Nephron (organoid): Measurements from ENCODE around the gene CA4.

Experiments
- H3K27ac Mint-ChIP-seq, 3 experiments: 2 replicates each; pipeline ENCODE4 v1.8.0; 2020; ENCODE audit warnings: mixed read lengths in 3 of 3, mild to moderate bottlenecking in 2 of 3, moderate library complexity in 1 of 3
- H3K27me3 Mint-ChIP-seq: 2 replicates; pipeline ENCODE4 v1.8.0; 2021; ENCODE audit warnings: low read depth, mild to moderate bottlenecking, moderate library complexity, mixed read lengths
- H3K36me3 Mint-ChIP-seq: 2 replicates; pipeline ENCODE4 v1.8.0; 2020; ENCODE audit warnings: low read depth, mixed read lengths
- H3K4me1 Mint-ChIP-seq: 2 replicates; pipeline ENCODE4 v1.8.0; 2020; ENCODE audit warnings: mixed read lengths
- H3K4me3 Mint-ChIP-seq, 3 experiments: 2 replicates each; pipeline ENCODE4 v1.8.0; 2020; ENCODE audit warnings: mild to moderate bottlenecking in 3 of 3, mixed read lengths in 3 of 3, moderate library complexity in 2 of 3
- H3K9me3 Mint-ChIP-seq: 2 replicates; pipeline ENCODE4 v1.8.0; 2020; ENCODE audit warnings: mixed read lengths
- TF ChIP-seq, protein P1 (sequence below), 3 experiments: fragments of 200-600 bp; sonication (generic); IDR thresholded peaks; one replicate each; pipeline ENCODE4 v1.5.0; 2021; ENCODE audit warnings: antibody characterized with exemption in 3 of 3; ENCODE audit not compliant: unreplicated experiment in 3 of 3

CA4 gene

GRCh38 chr17:60139438-60140285, 10.1 kb upstream of the CA4 start:
- Mint-ChIP-seq H3K27ac (no peak overlapping the region), H3K9me3 (no peaks in the 10 kb centered on the region), H3K27me3 (peaks cover 97% of the 10 kb centered on the region), H3K4me1 (peaks cover 26% of the 10 kb centered on the region), H3K4me3 (peak overlapping the region; percentile 25 to 61 (median 54)), H3K36me3 (no peaks in the 10 kb centered on the region)
- TF ChIP-seq, protein P1, sequence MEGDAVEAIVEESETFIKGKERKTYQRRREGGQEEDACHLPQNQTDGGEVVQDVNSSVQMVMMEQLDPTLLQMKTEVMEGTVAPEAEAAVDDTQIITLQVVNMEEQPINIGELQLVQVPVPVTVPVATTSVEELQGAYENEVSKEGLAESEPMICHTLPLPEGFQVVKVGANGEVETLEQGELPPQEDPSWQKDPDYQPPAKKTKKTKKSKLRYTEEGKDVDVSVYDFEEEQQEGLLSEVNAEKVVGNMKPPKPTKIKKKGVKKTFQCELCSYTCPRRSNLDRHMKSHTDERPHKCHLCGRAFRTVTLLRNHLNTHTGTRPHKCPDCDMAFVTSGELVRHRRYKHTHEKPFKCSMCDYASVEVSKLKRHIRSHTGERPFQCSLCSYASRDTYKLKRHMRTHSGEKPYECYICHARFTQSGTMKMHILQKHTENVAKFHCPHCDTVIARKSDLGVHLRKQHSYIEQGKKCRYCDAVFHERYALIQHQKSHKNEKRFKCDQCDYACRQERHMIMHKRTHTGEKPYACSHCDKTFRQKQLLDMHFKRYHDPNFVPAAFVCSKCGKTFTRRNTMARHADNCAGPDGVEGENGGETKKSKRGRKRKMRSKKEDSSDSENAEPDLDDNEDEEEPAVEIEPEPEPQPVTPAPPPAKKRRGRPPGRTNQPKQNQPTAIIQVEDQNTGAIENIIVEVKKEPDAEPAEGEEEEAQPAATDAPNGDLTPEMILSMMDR (IDR thresholded peaks at IDR 0.05; ENCODE audit: unreplicated experiment in 3 of 3): peak; percentile 56 to 74 (median 60)

DNA sequence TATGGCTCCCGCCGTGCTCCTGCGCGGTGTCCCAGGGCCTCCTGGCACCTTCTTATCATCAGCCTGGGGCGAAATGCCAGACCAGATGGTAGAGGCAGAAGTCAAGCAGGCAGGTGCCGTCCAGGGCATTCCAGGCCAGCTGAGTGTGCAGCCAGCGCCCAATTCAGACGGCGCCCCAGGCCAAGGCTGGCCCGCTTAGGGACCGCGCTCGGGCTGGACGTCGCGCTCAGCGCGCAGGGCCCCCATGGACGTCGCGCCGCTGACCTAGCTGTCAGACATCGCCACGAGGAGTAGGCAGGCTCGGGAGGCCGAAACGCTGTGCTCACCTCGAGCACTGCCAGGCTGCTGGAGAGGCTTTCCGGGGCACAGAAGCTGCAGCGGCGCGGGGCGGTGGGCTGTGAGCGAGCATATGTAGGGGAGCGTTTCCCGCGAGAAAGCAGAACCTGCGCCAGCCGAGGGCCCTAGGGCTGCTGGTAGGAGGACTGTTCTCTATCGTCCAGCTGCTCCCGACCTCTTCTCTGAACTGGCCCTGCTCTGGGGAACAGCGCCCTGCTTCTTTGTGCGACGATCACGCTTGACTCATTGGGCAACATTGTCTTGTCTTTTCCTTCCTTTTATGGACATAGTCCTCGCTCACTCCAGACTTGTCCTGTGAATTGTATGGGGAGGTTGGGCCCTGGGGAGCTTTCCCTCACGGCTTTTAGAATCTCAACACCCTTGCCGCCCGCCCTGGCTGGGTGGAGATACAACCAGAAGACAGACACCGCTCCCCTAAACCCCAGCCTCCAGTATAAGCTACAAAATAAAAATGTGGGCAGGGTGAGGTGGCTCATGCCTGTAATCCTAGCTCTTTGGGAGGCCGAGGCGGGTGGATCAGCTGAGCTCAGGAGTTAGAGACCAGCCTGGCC, 8.4 kb upstream of the CA4 start:
- Mint-ChIP-seq H3K27me3 (peaks cover 100% of the 10 kb centered on the region), H3K4me3 (peak overlapping the region in 2 of 3 experiments; percentile 23 to 59), H3K27ac (no peak overlapping the region), H3K9me3 (no peaks in the 10 kb centered on the region), H3K4me1 (peaks cover 13% of the 10 kb centered on the region), H3K36me3 (no peaks in the 10 kb centered on the region)
- TF ChIP-seq, protein P1 (IDR thresholded peaks at IDR 0.05; ENCODE audit: unreplicated experiment in 3 of 3): no peak

GRCh38 chr17:60142872-60143499, 6.8 kb upstream of the CA4 start:
- Mint-ChIP-seq H3K4me3 (peak overlapping the region; percentile 16 to 59 (median 29)), H3K4me1 (peaks cover 13% of the 10 kb centered on the region), H3K27ac (peak overlapping the region in 1 of 3 experiments; percentile 1), H3K27me3 (peaks cover 100% of the 10 kb centered on the region), H3K36me3 (no peaks in the 10 kb centered on the region), H3K9me3 (no peaks in the 10 kb centered on the region)
- TF ChIP-seq, protein P1 (IDR thresholded peaks at IDR 0.05; ENCODE audit: unreplicated experiment in 3 of 3): peak; percentile 60 to 68 (median 66)

- Mint-ChIP-seq H3K27me3 (peaks cover 99% of the 10 kb centered on the region), H3K9me3 (no peaks in the 10 kb centered on the region), H3K4me1 (peaks cover 17% of the 10 kb centered on the region), H3K27ac (no peak overlapping the region), H3K36me3 (no peaks in the 10 kb centered on the region), H3K4me3 (no peak overlapping the region)
- TF ChIP-seq, protein P1 (IDR thresholded peaks at IDR 0.05; ENCODE audit: unreplicated experiment in 3 of 3): no peak
These were observed 4.5 kb upstream of the CA4 start for GRCh38 chr17:60145006-60145935.

- H3K9me3 Mint-ChIP-seq: no peaks in the 10 kb centered on the region
- no peak overlapping the region for H3K27ac Mint-ChIP-seq
- H3K4me1 Mint-ChIP-seq: peaks cover 17% of the 10 kb centered on the region
- TF ChIP-seq, protein P1 (IDR thresholded peaks at IDR 0.05; ENCODE audit: unreplicated experiment in 3 of 3): no peak
- no peak overlapping the region for H3K4me3 Mint-ChIP-seq
- no peaks in the 10 kb centered on the region for H3K36me3 Mint-ChIP-seq
- H3K27me3 Mint-ChIP-seq: peaks cover 99% of the 10 kb centered on the region
These were observed 3.6 kb upstream of the CA4 start for GRCh38 chr17:60146206-60146605.
